ENCODE data around the gene PDSS2.
A peak's percentile ranks its signal among the peaks of the same experiment; 100 is the strongest.

PDSS2 gene

GRCh38 chr6:107357842-107358241 lies 101.5 kb downstream of the PDSS2 start:
- no peak for DNase-seq

GRCh38 chr6:107357031-107357430 lies 102.3 kb downstream of the PDSS2 start:
- no peak for DNase-seq

GRCh38 chr6:107355659-107356058 lies 103.7 kb downstream of the PDSS2 start:
- DNase-seq, result no peak

DNA sequence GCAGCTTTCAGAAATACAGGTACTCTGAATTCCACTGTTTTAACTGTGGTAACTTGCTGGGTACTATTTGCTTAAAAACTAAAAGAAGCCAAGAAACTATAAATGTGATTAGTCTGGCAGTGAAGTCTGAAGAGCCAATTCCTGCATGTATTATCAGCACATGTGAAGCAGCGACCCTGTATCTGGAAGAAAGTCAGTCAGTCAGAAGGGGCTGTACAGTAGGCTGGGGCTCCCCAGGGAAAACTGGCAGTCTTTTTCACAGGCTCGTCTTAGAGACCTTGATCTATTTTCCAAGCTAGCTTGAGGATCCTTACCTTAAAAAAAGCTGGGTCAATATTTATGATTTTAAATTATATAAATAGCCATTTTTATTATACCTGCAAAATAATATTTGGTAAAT lies 104.9 kb downstream of the PDSS2 start:
- no peak for DNase-seq

- DNase-seq, result no peak
These were observed 105.5 kb downstream of the PDSS2 start for GRCh38 chr6:107353773-107354382.

DNA sequence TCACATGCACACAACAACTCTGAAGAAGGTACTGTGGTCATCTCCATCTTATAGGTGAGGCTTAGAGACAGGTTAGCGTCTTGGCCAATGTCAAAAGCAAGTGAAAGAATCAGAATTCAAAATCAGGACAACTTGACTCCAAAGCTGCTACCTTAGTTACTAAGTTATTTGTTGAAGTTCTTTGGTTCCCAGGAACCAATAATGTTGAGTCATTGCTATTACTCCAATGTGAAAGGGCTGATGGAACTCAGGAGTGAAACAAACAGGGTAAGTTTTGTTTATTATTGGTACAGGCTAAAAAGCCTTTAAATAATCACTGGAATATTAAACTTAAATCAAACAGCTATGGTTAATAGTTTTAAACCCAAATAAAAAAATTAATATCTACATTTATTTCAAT lies 111.1 kb downstream of the PDSS2 start:
- DNase-seq, result no peak

DNA sequence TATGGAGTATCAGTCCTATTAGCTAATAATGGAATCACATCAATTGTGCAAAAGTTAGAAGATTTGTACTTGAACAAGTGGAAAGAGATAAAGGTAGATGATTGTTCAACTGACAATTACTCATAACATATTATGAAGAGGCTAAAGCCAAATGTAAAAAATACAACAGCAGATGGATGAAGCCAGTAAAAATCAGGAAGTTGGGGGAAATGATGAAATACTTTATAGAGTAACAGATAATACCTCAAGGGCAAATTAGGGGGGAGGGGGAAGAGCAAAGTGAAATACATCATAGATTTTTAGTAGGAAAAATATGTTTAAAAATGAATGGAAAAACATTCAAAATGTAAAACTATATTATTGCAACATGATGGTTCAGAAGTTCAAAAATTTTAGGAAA lies 114.0 kb downstream of the PDSS2 start:
- DNase-seq, result no peak

DNA sequence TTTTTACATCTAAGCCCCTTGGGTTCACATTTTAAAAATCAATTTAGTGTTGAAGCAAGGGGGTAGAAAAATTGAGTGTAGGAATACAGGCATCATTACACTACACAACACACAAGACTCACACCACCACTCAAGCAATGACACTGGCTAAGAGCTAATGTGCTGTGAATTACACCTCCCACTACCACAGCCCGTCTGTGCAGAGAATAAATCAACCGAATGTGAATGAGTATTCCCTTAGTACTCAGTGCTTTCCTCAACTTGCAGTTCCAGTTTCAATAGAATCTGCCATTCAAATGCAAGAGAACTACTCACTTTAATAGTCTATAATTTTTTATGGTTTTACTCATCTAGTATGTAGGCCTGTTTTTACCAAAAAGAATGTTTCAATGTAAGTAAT lies 114.4 kb downstream of the PDSS2 start:
- DNase-seq, result no peak

DNA sequence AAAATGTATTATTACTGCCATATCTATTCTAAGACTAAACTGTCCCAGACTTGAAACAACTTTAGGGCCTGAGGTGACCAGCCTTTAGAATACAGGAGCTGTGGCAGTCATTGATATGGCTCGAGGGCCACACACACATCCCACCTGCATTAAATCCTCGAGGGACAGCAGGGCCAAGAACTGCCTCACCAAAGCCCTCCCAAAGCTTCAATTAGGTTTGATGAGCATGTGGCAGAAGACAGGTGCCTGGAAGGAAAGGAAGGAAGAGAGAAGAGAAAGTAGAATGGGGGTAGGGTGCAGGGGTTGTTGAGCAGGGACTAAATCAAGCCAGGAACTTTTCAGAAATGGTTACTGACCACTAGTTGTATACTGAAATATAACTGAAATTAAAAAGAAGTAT lies 115.0 kb downstream of the PDSS2 start:
- no peak for DNase-seq

DNA sequence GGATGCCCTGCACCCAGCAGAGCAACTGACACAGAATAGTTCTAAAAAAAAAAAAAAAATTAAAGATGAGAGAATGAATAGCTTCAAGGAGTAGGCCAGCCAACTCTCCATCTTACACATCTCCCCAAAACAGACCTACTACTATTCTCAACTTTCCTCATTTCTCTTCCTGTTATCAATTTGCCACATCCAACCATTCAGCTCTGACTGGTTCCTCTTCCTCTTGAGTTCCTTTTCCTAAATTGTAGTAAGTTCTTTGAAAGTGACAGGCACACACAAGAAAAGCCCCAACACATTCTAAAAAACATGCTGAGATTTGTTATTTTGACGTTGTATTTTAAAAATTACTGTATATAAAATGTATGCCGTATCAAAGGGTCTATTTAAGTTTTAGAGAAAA lies 117.2 kb downstream of the PDSS2 start:
- no peak for DNase-seq

DNA sequence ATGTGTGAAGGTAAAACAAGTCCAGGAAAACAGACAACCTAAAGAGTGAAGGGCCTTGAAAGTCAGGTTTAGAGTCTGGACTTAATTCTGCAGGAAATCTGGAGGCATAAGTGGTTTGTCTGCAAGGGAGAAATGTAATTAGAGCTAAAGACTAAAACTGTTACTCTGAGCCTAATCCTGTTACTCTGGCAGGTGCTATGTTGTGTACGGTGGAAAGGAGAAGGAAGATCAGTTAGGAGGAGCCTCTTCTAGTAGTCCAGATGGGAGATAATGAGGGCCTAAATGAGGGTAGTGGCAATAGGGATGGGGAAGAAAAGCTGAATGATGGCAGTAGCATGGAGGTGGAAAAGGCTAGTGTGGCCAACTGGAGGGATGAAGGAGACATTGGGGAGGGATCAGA lies 118.5 kb downstream of the PDSS2 start:
- DNase-seq, result no peak

DNA sequence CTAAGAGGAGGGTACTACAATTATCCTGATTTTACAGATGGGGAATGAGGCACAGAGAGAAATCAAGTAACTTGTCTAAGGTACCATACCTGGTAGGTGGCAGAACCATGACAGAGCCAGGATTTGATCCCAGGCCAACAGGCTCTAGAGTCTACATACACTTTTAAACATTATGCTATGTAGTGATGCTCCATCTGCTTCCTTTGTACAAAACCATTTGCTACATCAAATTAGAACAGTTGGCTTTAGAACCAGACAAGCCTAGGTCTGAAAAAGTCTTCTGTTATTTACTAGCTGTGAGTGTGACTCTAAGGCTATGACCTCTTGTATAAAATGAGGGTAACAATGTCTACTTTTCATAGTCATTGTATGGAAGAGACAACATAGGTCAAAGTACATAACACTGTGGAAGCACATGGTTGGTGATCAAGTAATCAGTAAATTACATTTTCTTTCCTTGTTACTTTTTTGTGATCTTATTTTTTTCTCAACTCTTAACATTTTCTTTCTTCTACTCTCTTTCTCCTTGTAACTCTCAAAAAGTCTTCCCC lies 122.1 kb downstream of the PDSS2 start:
- no peak for DNase-seq

DNA sequence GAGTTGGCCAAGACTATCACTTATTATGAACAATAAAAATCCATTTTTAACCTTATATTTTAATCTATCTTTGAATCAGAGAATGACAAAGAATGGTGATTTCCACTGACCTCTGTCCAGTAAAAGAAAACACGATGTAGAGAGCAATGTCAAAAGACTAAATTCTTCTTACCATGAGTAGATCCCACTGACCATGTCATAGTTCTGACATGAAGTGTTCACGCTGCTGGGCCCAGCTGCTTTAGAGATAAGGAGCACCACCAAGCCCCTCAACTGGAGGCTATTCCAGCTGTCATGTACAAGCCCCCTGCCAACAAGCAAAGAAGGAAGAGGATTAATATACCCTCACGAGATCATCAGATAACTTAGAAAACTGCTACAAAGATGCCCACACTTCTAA lies 125.3 kb downstream of the PDSS2 start:
- DNase-seq, result no peak

DNA sequence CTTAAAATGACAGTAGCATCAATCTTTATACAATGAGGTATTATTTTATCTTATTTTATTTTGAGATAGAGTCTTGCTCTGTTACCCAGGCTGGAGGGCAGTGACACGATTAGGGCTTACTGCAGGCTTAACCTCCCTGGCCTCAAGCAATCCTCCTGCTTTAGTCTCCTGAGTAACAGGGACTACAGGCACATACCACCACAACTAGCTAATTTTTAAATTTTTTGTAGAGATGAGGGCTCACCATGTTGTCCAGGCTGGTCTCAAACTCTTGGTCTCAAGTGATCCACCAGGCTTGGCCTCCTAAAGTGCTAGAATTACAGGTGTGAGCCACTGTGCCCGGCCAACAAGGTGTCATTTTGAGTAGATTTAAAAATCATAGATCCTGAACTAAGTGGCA lies 125.9 kb downstream of the PDSS2 start:
- no peak for DNase-seq

DNA sequence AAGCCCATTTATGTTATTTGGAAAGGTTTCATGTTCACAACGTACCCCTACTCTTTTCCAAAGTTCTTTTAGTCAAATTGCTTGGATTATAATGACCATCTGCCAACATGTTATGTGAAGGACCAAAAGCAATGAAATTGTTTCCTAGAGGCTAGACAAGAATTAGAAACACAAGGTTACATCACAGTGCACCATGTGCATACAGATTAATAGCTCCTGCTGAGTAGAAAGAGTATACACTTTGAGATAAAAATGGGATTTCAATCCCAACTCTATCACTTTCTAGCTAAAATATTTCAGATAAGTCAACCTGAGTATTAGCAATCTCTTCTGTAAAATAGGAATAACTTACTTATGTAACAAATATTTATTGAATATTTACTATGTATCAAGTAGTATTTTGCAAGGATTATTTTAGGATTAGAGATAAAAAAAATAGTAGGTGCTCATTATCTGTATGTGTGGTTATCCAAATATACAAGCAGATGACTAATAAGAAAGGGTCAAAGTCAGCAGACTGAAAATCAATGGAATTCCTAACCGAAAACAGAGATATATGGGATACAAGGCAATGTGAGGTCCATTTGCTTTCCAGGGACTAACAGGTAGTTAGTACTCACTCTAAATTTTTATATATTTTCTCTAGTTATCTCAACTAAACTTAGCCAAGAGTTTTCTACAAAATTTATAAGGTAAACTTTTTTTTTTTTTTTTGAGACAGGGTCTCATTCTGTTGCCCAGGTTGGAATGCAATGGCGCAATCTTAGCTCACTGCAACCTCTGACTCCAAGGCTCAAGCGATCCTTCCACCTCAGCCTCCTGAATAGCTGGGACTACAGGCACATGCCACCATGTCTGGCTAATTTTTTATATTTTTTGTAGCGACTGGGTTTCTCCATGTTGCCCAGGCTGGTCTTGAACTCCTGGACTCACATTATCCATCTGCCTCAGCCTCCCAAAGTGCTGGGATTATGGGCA lies 127.7 kb downstream of the PDSS2 start:
- DNase-seq, result no peak

DNA sequence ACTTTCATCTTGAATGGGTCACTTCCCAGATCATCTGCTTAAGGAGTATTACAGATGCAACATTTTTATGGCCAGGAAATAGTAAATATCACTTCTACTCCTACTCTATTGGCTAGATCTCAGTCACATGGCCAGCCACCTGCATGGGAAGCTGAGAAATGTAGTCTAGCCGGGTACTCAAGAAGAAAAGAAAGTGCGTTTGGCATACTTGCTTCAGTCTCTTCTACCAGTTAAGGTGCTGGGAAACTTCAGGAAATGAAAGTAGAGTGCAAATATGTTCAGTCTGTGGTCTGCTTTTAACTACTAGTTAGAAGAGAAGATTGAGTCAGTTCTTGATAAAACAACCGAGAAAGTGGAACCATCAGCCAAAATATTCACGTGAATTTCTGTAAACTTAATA lies 129.2 kb downstream of the PDSS2 start:
- no peak for DNase-seq

DNA sequence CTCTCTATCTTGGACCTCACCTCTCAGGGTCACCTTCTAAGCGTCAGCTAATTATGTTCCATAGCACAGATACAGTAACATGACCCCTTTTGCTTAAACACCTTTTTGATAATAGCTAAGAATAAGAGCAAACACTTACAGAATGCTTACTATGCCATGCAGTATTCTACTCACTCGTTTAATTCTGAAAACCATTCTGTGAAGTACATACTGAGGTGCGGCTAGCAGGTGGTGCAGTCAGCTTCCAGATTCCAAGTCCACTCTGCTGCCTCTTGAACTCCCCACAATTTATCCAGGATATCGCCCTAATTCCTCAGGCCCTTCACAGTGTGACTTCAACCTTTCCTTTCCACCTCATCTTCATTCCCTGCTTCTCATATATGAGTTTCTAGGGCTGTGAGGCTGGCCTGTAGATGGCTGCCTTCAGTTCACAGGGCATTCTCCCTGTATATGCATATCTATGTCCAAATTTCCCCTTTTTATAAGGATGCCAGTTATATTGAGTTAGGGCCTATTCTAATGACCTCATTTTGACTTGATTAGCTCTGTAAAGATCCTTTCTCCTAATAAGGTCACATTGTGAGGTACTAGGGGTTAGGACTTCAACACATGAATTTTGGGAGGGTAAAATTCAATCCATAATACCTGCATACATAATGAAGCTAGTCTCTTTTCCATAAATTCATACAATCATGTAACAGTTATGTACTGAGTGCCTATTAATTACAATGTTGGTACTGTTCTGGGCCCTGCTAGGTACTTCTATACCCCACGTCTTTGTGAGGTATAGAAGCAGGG lies 130.1 kb downstream of the PDSS2 start:
- DNase-seq, result peak; percentile 43

DNA sequence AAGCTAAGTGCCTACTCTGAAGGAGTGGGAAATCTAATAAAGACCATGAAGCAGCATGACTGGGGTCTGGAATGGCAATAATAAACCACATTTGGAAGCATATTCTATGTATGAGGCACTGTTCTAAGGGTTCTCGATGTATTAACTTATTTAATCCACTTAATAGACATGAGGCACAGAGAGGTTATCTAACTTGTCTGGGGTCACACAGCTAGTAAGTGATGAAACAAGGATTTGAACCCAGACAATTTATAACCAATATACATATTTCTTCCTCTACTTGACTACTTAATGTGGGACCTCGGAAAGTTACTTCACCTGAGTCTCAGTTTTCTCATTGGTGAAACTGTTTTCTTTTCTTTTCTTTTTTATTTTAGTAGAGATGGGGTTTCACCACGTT lies 131.3 kb downstream of the PDSS2 start:
- no peak for DNase-seq

DNA sequence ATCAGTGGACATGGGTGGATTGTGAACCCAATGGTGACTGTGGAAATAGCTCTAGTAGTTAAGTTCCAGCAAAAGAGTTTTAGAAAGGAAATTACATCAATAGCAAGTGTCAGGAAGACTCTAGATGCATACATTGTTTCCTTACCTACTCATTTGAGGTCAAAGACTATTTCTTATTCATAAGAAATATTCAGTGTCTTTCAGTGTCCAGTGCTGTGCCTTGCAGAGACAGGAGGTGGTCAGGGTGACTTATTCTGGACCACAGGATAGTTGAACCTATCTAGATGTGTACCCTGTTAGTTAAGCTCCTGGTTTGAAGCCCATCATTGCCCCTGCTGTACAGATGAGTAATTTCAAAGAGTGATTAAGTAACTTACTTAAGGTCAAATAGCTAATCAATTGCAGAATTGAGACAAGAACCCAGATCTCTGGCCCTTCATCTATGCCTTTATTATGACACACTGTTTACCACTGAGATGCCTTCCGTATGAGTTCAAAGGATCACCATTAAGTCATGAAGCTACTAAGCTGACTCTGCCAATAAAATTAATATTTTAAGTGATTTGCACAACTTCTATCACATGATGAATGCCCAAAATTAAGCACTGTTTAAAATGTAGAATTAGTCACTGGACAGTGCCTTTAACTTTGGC lies 136.1 kb downstream of the PDSS2 start:
- no peak for DNase-seq

DNA sequence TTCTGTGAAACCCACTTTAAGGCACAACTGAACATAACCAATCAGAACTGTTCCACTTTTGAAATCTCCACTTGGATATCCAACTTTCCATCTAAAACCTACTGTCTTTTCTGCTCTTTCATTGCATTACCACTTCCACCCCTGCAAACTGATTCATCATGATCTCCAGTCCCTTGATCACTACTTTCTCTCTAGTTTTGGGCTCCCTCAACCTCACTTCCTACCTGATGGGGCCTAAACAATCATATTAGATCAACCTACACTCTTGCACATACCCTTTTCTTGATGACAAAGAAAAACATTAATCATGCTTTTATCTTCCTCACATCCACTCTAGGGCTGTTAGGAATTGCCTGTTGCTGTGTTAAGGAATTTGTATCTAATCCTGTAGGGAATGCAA lies 137.6 kb downstream of the PDSS2 start:
- DNase-seq, result no peak

DNA sequence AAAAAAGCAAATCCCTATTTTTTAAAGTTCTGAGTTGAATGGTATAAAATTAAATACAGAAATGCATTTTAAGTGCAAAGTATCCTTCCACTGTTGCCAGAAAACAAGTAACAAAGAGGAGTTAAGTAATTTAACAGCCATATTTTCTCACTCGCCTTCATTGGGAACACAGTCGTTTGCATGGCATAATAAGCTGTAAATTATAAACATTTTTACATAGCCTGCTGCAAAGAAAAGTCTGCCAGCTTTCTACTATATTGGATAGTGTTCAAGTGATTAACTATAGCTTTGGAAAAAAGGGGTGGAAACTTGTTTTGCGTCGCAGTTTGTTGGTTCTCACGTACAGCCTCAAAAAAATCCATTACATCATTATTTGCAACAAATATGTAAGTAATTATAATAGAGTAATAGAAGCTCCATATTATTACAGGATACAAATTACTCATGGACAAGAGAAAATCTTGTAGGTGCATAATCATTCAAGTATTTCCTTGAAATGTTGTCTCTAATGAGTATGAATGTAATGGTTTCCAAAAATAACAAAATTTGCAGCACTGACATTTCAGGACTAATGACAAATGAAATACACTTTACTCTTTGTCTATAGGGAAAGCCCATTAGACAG lies 139.3 kb downstream of the PDSS2 start:
- no peak for DNase-seq

- peak; percentile 57 for DNase-seq
These were observed 141.1 kb downstream of the PDSS2 start for GRCh38 chr6:107318100-107318736.
